22Rv1 (cell line): ENCODE results near the gene TMEM130.

Source experiments
- ZFX ChIP-seq: fragments of 450-650 bp; IDR thresholded peaks from 2 replicates; pipeline ENCODE4 v1.6.1; 2017; ENCODE audit warnings: antibody characterized with exemption, borderline replicate concordance
- TF ChIP-seq, protein P1 (sequence below): fragments of 450-650 bp; IDR thresholded peaks from 2 replicates; pipeline ENCODE4 v1.5.1; 2017; ENCODE audit warnings: mild to moderate bottlenecking

- TF ChIP-seq, protein P1, sequence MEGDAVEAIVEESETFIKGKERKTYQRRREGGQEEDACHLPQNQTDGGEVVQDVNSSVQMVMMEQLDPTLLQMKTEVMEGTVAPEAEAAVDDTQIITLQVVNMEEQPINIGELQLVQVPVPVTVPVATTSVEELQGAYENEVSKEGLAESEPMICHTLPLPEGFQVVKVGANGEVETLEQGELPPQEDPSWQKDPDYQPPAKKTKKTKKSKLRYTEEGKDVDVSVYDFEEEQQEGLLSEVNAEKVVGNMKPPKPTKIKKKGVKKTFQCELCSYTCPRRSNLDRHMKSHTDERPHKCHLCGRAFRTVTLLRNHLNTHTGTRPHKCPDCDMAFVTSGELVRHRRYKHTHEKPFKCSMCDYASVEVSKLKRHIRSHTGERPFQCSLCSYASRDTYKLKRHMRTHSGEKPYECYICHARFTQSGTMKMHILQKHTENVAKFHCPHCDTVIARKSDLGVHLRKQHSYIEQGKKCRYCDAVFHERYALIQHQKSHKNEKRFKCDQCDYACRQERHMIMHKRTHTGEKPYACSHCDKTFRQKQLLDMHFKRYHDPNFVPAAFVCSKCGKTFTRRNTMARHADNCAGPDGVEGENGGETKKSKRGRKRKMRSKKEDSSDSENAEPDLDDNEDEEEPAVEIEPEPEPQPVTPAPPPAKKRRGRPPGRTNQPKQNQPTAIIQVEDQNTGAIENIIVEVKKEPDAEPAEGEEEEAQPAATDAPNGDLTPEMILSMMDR: no peak
- no peak for TF ChIP-seq ZFX
Observed at GRCh38 chr7:98848918-98849317, 20.9 kb downstream of the TMEM130 start.
